ENCODE data around the gene MAPK12. TPM values are rescaled to one million over a fixed set of nuclear protein-coding genes. Genes with fewer than 3 reads are reported as not detected.

MAPK12 gene
- total and polyA plus RNA-seq, 2 donors (not counting 1 experiment from before 2014, with no cell fraction given) = 16.4 to 30.1 TPM

DNA sequence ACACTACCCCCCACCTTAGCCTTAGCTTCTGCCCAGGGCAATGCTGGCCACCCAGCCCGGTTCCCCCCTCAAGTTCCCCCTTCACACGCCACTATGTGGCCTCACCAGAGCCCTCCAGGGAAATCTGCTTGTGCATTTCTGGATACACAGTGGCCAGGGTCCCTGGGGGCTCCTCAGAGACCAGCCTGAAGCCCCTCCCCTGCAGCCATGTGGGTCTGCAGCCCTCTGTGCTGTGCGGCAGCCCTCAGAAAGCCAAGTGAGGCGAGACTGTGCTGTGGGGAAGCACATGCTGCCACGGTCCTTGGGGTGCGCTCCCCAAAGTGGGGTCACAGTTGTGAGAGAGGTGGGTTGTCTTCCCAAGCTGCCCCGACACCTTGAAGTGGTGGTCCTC lies 48.1 kb upstream of the MAPK12 start:
- Histone ChIP-seq H3K79me2 (ENCODE audit: control insufficient read depth, insufficient read depth, low read length) (peaks cover 22% of the 10 kb centered on the region), H3K36me3 (ENCODE audit: control insufficient read depth, insufficient read depth, low read length) (peaks cover 5% of the 10 kb centered on the region), H3K9me3 (ENCODE audit: control insufficient read depth, insufficient read depth, low read depth, low read length) (no peaks in the 10 kb centered on the region), H3K4me3 (replicated peaks in 1 of 4; ENCODE audit: control extremely low read depth in 1 of 4, insufficient read depth in 1 of 4, low read depth in 3 of 4, low read length in 4 of 4) (no peak overlapping the region), H3K4me1 (ENCODE audit: control insufficient read depth, extremely low read depth, insufficient read depth, low read length) (peaks cover 23% of the 10 kb centered on the region), H3K9ac (ENCODE audit: insufficient read depth, low read length) (no peak overlapping the region), H3K27me3 (ENCODE audit: control insufficient read depth, insufficient read depth, low read length) (no peaks in the 10 kb centered on the region), H3K27ac (ENCODE audit: insufficient read depth, low read length) (no peak overlapping the region), H2AFZ (ENCODE audit: low read length) (no peak overlapping the region), H3K4me2 (ENCODE audit: extremely low read depth, insufficient read depth, low read length) (no peak overlapping the region), H4K20me1 (ENCODE audit: control insufficient read depth, extremely low read depth, insufficient read depth, low read length) (no peaks in the 10 kb centered on the region)
- no peak for DNase-seq (ENCODE audit: low read depth in 2 of 2)
- TF ChIP-seq CTCF (conservative IDR thresholded peaks at IDR 0.05 in 1 of 2, IDR thresholded peaks at IDR 0.05 in 1 of 2; ENCODE audit: low read depth in 1 of 2, low read length in 2 of 2) (no peak), EZH2 (IDR thresholded peaks at IDR 0.05; ENCODE audit: low read length, missing control alignments) (no peak)

DNA sequence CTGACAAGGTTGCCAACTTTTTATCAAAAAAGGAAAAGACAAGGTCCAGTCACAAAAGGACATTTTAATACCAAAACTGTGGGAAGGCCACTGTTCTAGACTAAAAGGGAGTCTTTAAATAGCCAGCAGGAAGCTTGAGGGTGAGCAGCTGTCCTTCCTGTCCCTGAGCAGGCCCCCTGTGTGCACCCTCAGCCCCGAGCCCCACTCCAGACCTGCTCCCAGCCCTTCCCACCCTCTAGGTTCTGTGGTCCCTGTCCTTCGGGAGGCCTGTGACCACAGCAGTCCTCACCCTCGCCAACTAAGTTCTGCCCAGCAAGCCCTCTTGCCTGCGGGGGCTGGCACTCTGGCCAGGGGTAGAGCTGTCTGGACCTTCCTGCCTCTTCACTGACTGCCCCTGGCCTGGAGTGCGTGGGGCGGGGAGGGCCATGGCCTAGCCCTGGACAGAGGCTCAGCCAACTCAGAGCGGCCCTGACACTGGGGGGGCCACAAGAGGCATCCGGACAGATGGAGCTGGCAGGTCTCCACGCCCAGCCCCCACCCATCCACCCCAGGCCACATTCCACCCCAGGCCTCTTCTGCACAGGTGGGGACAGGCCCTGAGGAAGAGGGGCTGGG lies 47.6 kb upstream of the MAPK12 start:
- DNase-seq (ENCODE audit: low read depth in 2 of 2) = no peak
- H3K4me2 ChIP-seq (ENCODE audit: extremely low read depth, insufficient read depth, low read length) = peak overlapping the region; percentile 59
- H3K27ac ChIP-seq (ENCODE audit: insufficient read depth, low read length) = peak overlapping the region; percentile 51
- no peaks in the 10 kb centered on the region for H4K20me1 ChIP-seq (ENCODE audit: control insufficient read depth, extremely low read depth, insufficient read depth, low read length)
- no peak overlapping the region for H2AFZ ChIP-seq (ENCODE audit: low read length)
- peaks cover 26% of the 10 kb centered on the region for H3K79me2 ChIP-seq (ENCODE audit: control insufficient read depth, insufficient read depth, low read length)
- peaks cover 7% of the 10 kb centered on the region for H3K36me3 ChIP-seq (ENCODE audit: control insufficient read depth, insufficient read depth, low read length)
- H3K4me1 ChIP-seq (ENCODE audit: control insufficient read depth, extremely low read depth, insufficient read depth, low read length) = peaks cover 27% of the 10 kb centered on the region
- H3K9ac ChIP-seq (ENCODE audit: insufficient read depth, low read length) = peak overlapping the region; percentile 30
- TF ChIP-seq CTCF (conservative IDR thresholded peaks at IDR 0.05 in 1 of 2, IDR thresholded peaks at IDR 0.05 in 1 of 2; ENCODE audit: low read depth in 1 of 2, low read length in 2 of 2) = no peak
- H3K27me3 ChIP-seq (ENCODE audit: control insufficient read depth, insufficient read depth, low read length) = no peaks in the 10 kb centered on the region
- no peak overlapping the region for H3K4me3 ChIP-seq (replicated peaks in 1 of 4; ENCODE audit: control extremely low read depth in 1 of 4, insufficient read depth in 1 of 4, low read depth in 3 of 4, low read length in 4 of 4)
- no peaks in the 10 kb centered on the region for H3K9me3 ChIP-seq (ENCODE audit: control insufficient read depth, insufficient read depth, low read depth, low read length)

DNA sequence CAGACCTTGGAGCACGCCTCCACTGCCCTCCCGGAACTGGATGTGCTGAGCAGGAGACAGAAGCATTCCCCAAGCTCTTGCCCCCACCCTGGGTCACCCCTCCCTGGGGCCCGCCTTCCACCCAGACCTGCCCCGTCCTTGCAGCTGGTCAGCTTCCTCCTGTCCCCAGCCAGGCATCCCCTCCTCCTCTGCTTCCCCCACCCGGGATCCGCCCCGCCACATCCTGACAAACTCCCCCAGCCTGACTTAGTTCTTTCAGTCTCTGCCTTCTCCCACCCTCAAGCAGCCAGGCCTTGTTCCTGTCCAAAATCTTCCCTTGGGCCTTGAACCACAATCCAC lies 47.1 kb upstream of the MAPK12 start:
- Histone ChIP-seq H3K4me3 (replicated peaks in 1 of 4; ENCODE audit: control extremely low read depth in 1 of 4, insufficient read depth in 1 of 4, low read depth in 3 of 4, low read length in 4 of 4) (no peak overlapping the region), H3K36me3 (ENCODE audit: control insufficient read depth, insufficient read depth, low read length) (peaks cover 8% of the 10 kb centered on the region), H3K9me3 (ENCODE audit: control insufficient read depth, insufficient read depth, low read depth, low read length) (no peaks in the 10 kb centered on the region), H2AFZ (ENCODE audit: low read length) (no peak overlapping the region), H3K79me2 (ENCODE audit: control insufficient read depth, insufficient read depth, low read length) (peaks cover 31% of the 10 kb centered on the region), H4K20me1 (ENCODE audit: control insufficient read depth, extremely low read depth, insufficient read depth, low read length) (no peaks in the 10 kb centered on the region), H3K27ac (ENCODE audit: insufficient read depth, low read length) (peak overlapping the region; percentile 51), H3K27me3 (ENCODE audit: control insufficient read depth, insufficient read depth, low read length) (no peaks in the 10 kb centered on the region), H3K9ac (ENCODE audit: insufficient read depth, low read length) (peak overlapping the region; percentile 30), H3K4me1 (ENCODE audit: control insufficient read depth, extremely low read depth, insufficient read depth, low read length) (peaks cover 32% of the 10 kb centered on the region), H3K4me2 (ENCODE audit: extremely low read depth, insufficient read depth, low read length) (peak overlapping the region; percentile 59)
- DNase-seq (ENCODE audit: low read depth in 2 of 2) = peak; percentile 58 to 68
- TF ChIP-seq CTCF (conservative IDR thresholded peaks at IDR 0.05 in 1 of 2, IDR thresholded peaks at IDR 0.05 in 1 of 2; ENCODE audit: low read depth in 1 of 2, low read length in 2 of 2) (no peak), EZH2 (IDR thresholded peaks at IDR 0.05; ENCODE audit: low read length, missing control alignments) (no peak)

All from fibroblast of lung (primary cell).